BJ (cell line): ENCODE data around the gene RAB7A. TPM values are rescaled to one million over a fixed set of nuclear protein-coding genes. Genes with fewer than 3 reads are reported as not detected.

Experiments used
- CTCF ChIA-PET: fragments of 350-600 bp; formaldehyde crosslinking; extraction: SDS; loops from one replicate; lab custom pipeline; 2021; ENCODE audit warnings: antibody characterized with exemption, inconsistent platforms; lab: Yijun Ruan, JAX
- POLR2A ChIA-PET: fragments of 300-600 bp; sonication (Branson Sonifier 250); formaldehyde crosslinking; extraction: SDS; loops from one replicate; lab custom pipeline; 2021; ENCODE audit warnings: antibody characterized with exemption; lab: Charles Lee
- DNase-seq: peaks from one replicate; pipeline ENCODE4 v3.0.0-alpha.2; 2011; ENCODE audit warnings: low read depth
- H3K27me3 ChIP-seq: 2 replicates; pipeline ENCODE4 v1.6.0; 2011; ENCODE audit warnings: low read length; ENCODE audit not compliant: control insufficient read depth, insufficient read depth
- H3K36me3 ChIP-seq: 2 replicates; pipeline ENCODE4 v1.5.1; 2011; ENCODE audit warnings: low read length; ENCODE audit not compliant: control insufficient read depth, insufficient read depth
- H3K4me3 ChIP-seq: 2 replicates; pipeline ENCODE4 v1.5.1; 2011; ENCODE audit warnings: low read depth, mild to moderate bottlenecking, control low read depth, low read length
- polyA plus RNA-seq: library from polyadenylated mRNA; depleted of rRNA; stranded (reverse); fragments of >200 nt; gene quantifications from 2 replicates; pipeline ENCODE4 v1.2.3, GENCODE V29; 2011; rRNA removed
- small RNA-seq: library from RNA; depleted of rRNA; stranded (forward); fragments of <200 nt; gene quantifications from one replicate; pipeline ENCODE3, GENCODE V24; 2012; ENCODE audit warnings: low replicate concordance, low read depth; ENCODE audit not compliant: insufficient read length
- TF ChIP-seq, protein P1 (sequence below): IDR thresholded peaks from 2 replicates; pipeline ENCODE4 v1.5.1; 2011; ENCODE audit warnings: low read depth, mild to moderate bottlenecking, control low read depth, inconsistent platforms, low read length, moderate library complexity; ENCODE audit not compliant: insufficient read depth

RAB7A gene
- polyA plus RNA-seq, 1 experiment, result 202 TPM

DNA sequence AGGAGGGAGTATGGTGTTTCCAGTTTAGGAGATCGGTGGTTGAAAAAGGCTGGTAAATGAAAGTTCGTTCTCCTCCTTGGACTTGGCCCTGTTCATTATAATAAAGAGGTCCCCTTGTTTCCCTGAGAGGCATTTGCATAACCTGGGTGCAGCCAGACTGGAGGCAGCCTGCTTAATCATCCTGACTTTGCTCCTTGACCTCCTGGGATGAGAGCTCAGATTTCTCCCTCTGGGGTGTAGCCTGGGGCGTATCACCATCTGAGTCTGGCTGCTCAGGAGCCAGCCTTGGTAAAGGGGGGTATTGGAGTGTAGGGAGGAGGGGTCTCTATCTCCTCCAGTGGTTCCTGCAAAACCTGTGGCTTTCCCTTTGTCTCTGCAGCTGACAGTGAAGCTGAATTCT, 132.2 kb downstream of the RAB7A start:
- CTCF ChIA-PET, result interaction anchor here (0.6 to 1.2 kb wide), 2 partner anchors 12 to 177 kb away, joined by 3 to 4 read pairs; no protein-coding TSS in a partner anchor
- POLR2A ChIA-PET, result no interaction called here
- no peak for DNase-seq

DNA sequence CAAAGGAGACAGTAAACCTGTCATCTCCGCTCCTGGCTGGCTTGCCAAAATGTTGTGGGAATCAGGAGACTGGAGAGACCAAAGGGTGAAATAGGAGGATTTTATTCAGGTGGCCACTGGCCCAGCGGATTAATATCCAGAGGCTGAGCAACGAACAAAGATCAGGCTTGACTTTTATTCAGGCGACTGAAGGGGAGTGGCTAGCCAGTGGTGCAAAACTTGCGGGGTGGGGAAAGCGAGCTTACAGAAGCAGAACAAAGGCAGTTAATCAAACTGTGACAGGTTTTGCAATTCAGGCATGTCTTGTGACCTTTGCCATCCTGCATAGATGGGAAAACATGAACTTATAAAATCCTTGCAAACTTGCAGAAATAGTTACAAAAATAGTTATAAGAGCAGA, 133.6 kb downstream of the RAB7A start:
- Histone ChIP-seq H3K36me3 (no peaks in the 10 kb centered on the region), H3K4me3 (no peak overlapping the region), H3K27me3 (no peaks in the 10 kb centered on the region)
- CTCF ChIA-PET, result no interaction called here
- TF ChIP-seq, protein P1, sequence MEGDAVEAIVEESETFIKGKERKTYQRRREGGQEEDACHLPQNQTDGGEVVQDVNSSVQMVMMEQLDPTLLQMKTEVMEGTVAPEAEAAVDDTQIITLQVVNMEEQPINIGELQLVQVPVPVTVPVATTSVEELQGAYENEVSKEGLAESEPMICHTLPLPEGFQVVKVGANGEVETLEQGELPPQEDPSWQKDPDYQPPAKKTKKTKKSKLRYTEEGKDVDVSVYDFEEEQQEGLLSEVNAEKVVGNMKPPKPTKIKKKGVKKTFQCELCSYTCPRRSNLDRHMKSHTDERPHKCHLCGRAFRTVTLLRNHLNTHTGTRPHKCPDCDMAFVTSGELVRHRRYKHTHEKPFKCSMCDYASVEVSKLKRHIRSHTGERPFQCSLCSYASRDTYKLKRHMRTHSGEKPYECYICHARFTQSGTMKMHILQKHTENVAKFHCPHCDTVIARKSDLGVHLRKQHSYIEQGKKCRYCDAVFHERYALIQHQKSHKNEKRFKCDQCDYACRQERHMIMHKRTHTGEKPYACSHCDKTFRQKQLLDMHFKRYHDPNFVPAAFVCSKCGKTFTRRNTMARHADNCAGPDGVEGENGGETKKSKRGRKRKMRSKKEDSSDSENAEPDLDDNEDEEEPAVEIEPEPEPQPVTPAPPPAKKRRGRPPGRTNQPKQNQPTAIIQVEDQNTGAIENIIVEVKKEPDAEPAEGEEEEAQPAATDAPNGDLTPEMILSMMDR, result no peak
- POLR2A ChIA-PET, result no interaction called here
- no peak for DNase-seq

More for the DNA sequence above, 132.2 kb downstream of the RAB7A start:
- Histone ChIP-seq H3K4me3 (no peak overlapping the region), H3K36me3 (no peaks in the 10 kb centered on the region), H3K27me3 (no peaks in the 10 kb centered on the region)
- TF ChIP-seq, protein P1, result no peak

DNA sequence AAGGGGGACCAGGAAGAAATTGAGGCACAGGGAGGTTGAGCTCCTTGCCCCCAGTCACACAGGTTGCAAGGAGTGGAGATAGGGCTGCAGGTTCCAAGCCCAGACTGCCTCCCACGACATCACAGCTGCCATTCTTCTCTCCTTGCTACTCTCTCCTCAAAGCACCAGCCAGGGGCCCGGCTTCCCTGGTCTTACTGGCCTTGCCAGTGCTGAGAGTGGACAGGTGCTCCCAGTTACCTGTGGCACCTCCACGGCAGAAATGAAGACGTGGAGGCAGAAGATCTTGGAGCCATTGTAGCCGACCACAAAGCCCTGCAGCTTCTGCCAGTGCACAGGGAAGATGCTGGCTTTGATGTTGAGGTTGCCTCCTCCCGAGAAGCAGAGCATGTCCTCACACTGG, 135.5 kb downstream of the RAB7A start:
- TF ChIP-seq, protein P1, result no peak
- CTCF ChIA-PET, result no interaction called here
- no peak for DNase-seq
- POLR2A ChIA-PET, result no interaction called here
- no peaks in the 10 kb centered on the region for H3K27me3 ChIP-seq
- H3K36me3 ChIP-seq, result no peaks in the 10 kb centered on the region
- H3K4me3 ChIP-seq, result no peak overlapping the region

DNA sequence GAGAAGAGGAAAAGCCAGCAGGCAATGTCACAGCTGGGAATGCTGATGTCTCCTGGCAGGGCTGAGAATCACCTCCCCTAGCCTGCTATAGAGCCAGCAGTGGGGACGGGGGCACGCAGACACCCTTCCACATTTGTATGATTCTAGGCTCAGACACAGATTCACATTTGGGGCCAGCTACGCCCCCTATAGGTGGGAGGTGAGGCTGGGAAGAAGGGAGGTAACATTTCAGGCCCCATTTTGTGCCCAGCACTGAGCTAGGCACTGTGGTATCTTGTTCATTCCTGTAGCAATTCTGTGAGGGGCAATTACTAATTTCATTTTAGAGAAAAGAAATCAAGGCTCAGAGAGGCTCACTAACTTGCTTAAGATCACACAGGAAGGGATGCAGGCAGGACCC, 137.6 kb downstream of the RAB7A start:
- no peak for DNase-seq
- TF ChIP-seq, protein P1, result peak; percentile 29
- ChIA-PET POLR2A (no interaction called here), CTCF (interaction anchor here (0.8 to 1.3 kb wide), 4 partner anchors 12 to 21 kb away, joined by 3 to 4 read pairs (median 4); no protein-coding TSS in a partner anchor)
- no peaks in the 10 kb centered on the region for H3K27me3 ChIP-seq
- H3K4me3 ChIP-seq, result no peak overlapping the region
- H3K36me3 ChIP-seq, result no peaks in the 10 kb centered on the region

Small RNAs within 50 kb of the gene (small RNA-seq; reads per million reads assigned to genes)
- not detected for gene RF00399

Other genes starting within 250 kb of the RAB7A start
- 8.3 and 13.4 TPM in 2 replicates for gene GATA2, start 233.0 kb upstream of the RAB7A start, polyA plus RNA-seq
- 370 and 463 TPM in 2 replicates for gene RPN1, start 75.4 kb upstream of the RAB7A start, polyA plus RNA-seq
- gene ACAD9, start 153.4 kb downstream of the RAB7A start, polyA plus RNA-seq, result 29.4 and 48.5 TPM in 2 replicates